Measurements from ENCODE around the gene TBC1D10B.
"Not testable (repeated sequence)": the region's sequence is repeated elsewhere in the genome, so short reads cannot be mapped to it uniquely, and the experiment has no call there.

TBC1D10B gene

GRCh38 chr16:30355144-30355953 is 14.9 kb downstream of the TBC1D10B start, which contains the start of gene CD2BP2:
CD2BP2 (minus strand) TSS chr16:30355308; CDS start chr16:30354681, 627 bp downstream.
- peak; percentile 99 for DNase-seq (ENCODE audit: low read depth, low spot score)

GRCh38 chr16:30354423-30355143 is 15.7 kb downstream of the TBC1D10B start:
- no peak for DNase-seq (ENCODE audit: low read depth, low spot score)

- no peak for DNase-seq (ENCODE audit: low read depth, low spot score)
These were observed 16.7 kb downstream of the TBC1D10B start for GRCh38 chr16:30353438-30354129.

- DNase-seq (ENCODE audit: low read depth, low spot score), result no peak
These were observed 17.5 kb downstream of the TBC1D10B start for GRCh38 chr16:30352488-30353401.

- DNase-seq (ENCODE audit: low read depth, low spot score), result no peak
These were observed 18.5 kb downstream of the TBC1D10B start for GRCh38 chr16:30351586-30352419.

GRCh38 chr16:30351001-30351441 is 19.3 kb downstream of the TBC1D10B start:
- no peak for DNase-seq (ENCODE audit: low read depth, low spot score)

GRCh38 chr16:30350134-30350871 is 20.0 kb downstream of the TBC1D10B start:
- no peak for DNase-seq (ENCODE audit: low read depth, low spot score)

- DNase-seq (ENCODE audit: low read depth, low spot score), result no peak
These were observed 20.6 kb downstream of the TBC1D10B start for GRCh38 chr16:30349675-30350074.

- no peak for DNase-seq (ENCODE audit: low read depth, low spot score)
These were observed 21.4 kb downstream of the TBC1D10B start for GRCh38 chr16:30348929-30349328.

- DNase-seq (ENCODE audit: low read depth, low spot score), result no peak
These were observed 22.2 kb downstream of the TBC1D10B start for GRCh38 chr16:30348113-30348512.

- DNase-seq (ENCODE audit: low read depth, low spot score), result no peak
These were observed 24.0 kb downstream of the TBC1D10B start for GRCh38 chr16:30346286-30346685.

- DNase-seq (ENCODE audit: low read depth, low spot score), result not testable (repeated sequence)
These were observed 26.8 kb downstream of the TBC1D10B start for GRCh38 chr16:30343491-30343820.

GRCh38 chr16:30342751-30343490 is 27.4 kb downstream of the TBC1D10B start:
- no peak for DNase-seq (ENCODE audit: low read depth, low spot score)

- DNase-seq (ENCODE audit: low read depth, low spot score), result not testable (repeated sequence)
These were observed 28.3 kb downstream of the TBC1D10B start for GRCh38 chr16:30341971-30342370.

- no peak for DNase-seq (ENCODE audit: low read depth, low spot score)
These were observed 29.7 kb downstream of the TBC1D10B start for GRCh38 chr16:30340621-30341020.

GRCh38 chr16:30338715-30339114 is 31.6 kb downstream of the TBC1D10B start:
- not testable (repeated sequence) for DNase-seq (ENCODE audit: low read depth, low spot score)

- not testable (repeated sequence) for DNase-seq (ENCODE audit: low read depth, low spot score)
These were observed 32.3 kb downstream of the TBC1D10B start for GRCh38 chr16:30337964-30338357.

- DNase-seq (ENCODE audit: low read depth, low spot score), result peak; percentile 40
These were observed 34.5 kb downstream of the TBC1D10B start for GRCh38 chr16:30335598-30336474.
